ENCODE results near the gene ZGPAT. TPM values are rescaled to one million over a fixed set of nuclear protein-coding genes. Genes with fewer than 3 reads are reported as not detected.

Gene ZGPAT
- total and polyA plus RNA-seq, 2 of the 13 experiments (the other 11 are each of a cell fraction or from before 2014, with no cell fraction given), result 23.0 to 41.9 TPM

DNA sequence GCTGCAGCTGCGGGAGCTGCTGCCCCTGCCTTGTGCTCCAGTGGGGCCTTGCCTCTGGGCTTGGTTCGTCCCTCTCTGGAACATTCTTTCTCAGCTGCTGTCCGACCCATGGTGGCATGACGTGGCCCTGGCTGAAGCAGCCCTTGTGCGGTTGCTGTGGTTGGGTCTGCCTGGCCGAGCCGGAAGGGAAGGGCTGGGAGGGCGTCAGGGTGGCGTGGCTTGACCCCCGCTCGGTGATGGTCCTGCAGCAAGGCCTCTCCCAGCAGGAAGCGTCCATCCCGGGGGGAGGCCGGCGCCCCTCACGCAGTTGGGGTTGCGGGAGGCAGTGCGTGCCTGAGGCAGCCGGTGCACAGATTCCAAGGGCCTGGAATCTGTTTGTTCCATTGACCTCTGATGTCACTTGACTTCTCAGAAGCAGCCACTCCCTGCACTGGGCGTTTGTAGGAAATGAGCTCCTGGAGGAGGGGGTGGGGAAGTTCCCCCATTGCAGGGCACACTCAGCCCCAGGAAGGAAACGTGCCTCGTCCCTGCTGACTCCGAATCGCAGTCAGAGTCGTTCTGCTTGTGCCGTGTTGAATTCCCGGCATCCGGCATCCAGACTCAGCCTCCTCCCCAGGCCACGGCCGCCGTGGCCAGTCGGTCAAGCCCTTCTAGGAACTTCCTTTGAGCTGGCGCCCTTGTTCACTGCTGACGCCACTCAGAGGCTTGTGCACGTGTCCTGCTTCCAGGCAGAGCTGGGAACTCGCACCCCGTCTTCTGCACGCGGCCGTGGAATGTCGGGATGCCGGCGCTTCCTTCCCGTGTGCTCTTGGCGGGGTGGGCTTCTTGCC is 21.1 kb upstream of the ZGPAT start:
- Histone ChIP-seq H3K9ac (ENCODE audit: insufficient read depth, low read depth, low read length) (no peak overlapping the region), H2AFZ (ENCODE audit: low read length) (no peak overlapping the region), H3K4me2 (ENCODE audit: low read depth, low read length) (no peak overlapping the region), H3K27ac (ENCODE audit: extremely low read length, insufficient read depth, low read length) (no peak overlapping the region), H3K4me1 (ENCODE audit: insufficient read depth, low read length) (peaks cover 10% of the 10 kb centered on the region), H3K36me3 (replicated peaks in 1 of 2; ENCODE audit: control insufficient read depth in 1 of 2, insufficient read depth in 2 of 2, low read length in 2 of 2) (0 out of 5 replicates have a peak, but pooled peaks cover 0 to 2% of the 10 kb centered on the region in 2 experiments), H3K4me3 (replicated peaks in 1 of 3; ENCODE audit: insufficient read depth in 1 of 3, low read depth in 2 of 3, low read length in 3 of 3) (no peak overlapping the region), H3K27me3 (ENCODE audit: control insufficient read depth in 1 of 2, insufficient read depth in 2 of 2, low read length in 2 of 2) (no peaks in the 10 kb centered on the region), H3K9me3 (ENCODE audit: low read length) (no peaks in the 10 kb centered on the region), H3K79me2 (ENCODE audit: insufficient read depth, low read length) (no peaks in the 10 kb centered on the region), H4K20me1 (ENCODE audit: insufficient read depth, low read length) (no peaks in the 10 kb centered on the region)
- ATAC-seq (no peak), DNase-seq (ENCODE audit: low spot score) (no peak), FAIRE-seq (no peak)
- intact Hi-C loops (cut with micrococcal nuclease; ENCODE audit: unreplicated experiment), result no loop called here
- ChIA-PET CTCF (ENCODE audit: low intra/inter-chr PET ratio, low total read pairs) (no interaction called here), POLR2A (interaction anchor here (1.3 kb wide), 1 partner anchor 28 kb away, joined by 5 read pairs; the partner anchor contains the start of gene RTEL1)
- 92% methylated on average over 44 of the region's 45 CpGs for WGBS (ENCODE audit: low lambda C conversion rate)
- BruUV-seq (replicated peaks), result no TSS peak
- in situ Hi-C loops (cut with HindIII; ENCODE audit: extremely low pct_ligation_motif_present, low pct_unique_long_range_greater_than_20kb), result no loop called here
- TF ChIP-seq HOXA5 (CRISPR knock-in tag; IDR thresholded peaks at IDR 0.05), result no peak
- TF ChIP-seq, protein P1, sequence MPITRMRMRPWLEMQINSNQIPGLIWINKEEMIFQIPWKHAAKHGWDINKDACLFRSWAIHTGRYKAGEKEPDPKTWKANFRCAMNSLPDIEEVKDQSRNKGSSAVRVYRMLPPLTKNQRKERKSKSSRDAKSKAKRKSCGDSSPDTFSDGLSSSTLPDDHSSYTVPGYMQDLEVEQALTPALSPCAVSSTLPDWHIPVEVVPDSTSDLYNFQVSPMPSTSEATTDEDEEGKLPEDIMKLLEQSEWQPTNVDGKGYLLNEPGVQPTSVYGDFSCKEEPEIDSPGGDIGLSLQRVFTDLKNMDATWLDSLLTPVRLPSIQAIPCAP (CRISPR knock-in tag; IDR thresholded peaks at IDR 0.05; ENCODE audit: low read depth), result no peak
- no peak for TF ChIP-seq PAX8 (CRISPR knock-in tag; IDR thresholded peaks at IDR 0.05; ENCODE audit: borderline replicate concordance)
- TF ChIP-seq AGO2 (optimal IDR thresholded peaks at IDR 0.05; ENCODE audit: low read depth, low read length), result peak; percentile 63
- no peak for TF ChIP-seq NFIC (IDR thresholded peaks at IDR 0.05; ENCODE audit: low read length)
- no peak for TF ChIP-seq RXRA (CRISPR knock-in tag; IDR thresholded peaks at IDR 0.05)
- TF ChIP-seq, protein P2, sequence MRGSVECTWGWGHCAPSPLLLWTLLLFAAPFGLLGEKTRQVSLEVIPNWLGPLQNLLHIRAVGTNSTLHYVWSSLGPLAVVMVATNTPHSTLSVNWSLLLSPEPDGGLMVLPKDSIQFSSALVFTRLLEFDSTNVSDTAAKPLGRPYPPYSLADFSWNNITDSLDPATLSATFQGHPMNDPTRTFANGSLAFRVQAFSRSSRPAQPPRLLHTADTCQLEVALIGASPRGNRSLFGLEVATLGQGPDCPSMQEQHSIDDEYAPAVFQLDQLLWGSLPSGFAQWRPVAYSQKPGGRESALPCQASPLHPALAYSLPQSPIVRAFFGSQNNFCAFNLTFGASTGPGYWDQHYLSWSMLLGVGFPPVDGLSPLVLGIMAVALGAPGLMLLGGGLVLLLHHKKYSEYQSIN (CRISPR knock-in tag; IDR thresholded peaks at IDR 0.05; ENCODE audit: borderline replicate concordance), result no peak
- TF ChIP-seq MAF1 (CRISPR knock-in tag; IDR thresholded peaks at IDR 0.05; ENCODE audit: borderline replicate concordance), result no peak
- TF ChIP-seq ZNF496 (CRISPR knock-in tag; IDR thresholded peaks at IDR 0.05; ENCODE audit: insufficient replicate concordance), result no peak
- TF ChIP-seq AGO1 (IDR thresholded peaks at IDR 0.05; ENCODE audit: low read depth, low read length, poor library complexity, severe bottlenecking), result peak; percentile 87
- TF ChIP-seq, protein P3, sequence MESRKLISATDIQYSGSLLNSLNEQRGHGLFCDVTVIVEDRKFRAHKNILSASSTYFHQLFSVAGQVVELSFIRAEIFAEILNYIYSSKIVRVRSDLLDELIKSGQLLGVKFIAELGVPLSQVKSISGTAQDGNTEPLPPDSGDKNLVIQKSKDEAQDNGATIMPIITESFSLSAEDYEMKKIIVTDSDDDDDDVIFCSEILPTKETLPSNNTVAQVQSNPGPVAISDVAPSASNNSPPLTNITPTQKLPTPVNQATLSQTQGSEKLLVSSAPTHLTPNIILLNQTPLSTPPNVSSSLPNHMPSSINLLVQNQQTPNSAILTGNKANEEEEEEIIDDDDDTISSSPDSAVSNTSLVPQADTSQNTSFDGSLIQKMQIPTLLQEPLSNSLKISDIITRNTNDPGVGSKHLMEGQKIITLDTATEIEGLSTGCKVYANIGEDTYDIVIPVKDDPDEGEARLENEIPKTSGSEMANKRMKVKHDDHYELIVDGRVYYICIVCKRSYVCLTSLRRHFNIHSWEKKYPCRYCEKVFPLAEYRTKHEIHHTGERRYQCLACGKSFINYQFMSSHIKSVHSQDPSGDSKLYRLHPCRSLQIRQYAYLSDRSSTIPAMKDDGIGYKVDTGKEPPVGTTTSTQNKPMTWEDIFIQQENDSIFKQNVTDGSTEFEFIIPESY (CRISPR knock-in tag; IDR thresholded peaks at IDR 0.05), result peak; percentile 53; the same call in 1 of the 2 replicates
- no peak for TF ChIP-seq ZNF570 (CRISPR knock-in tag; IDR thresholded peaks at IDR 0.05; ENCODE audit: borderline replicate concordance)
- no peak for TF ChIP-seq RBAK (CRISPR knock-in tag; IDR thresholded peaks at IDR 0.05)
- no peak for TF ChIP-seq BRCA1 (CRISPR knock-in tag; IDR thresholded peaks at IDR 0.05)
- TF ChIP-seq SP4 (CRISPR knock-in tag; IDR thresholded peaks at IDR 0.05), result no peak
- TF ChIP-seq, protein P4, sequence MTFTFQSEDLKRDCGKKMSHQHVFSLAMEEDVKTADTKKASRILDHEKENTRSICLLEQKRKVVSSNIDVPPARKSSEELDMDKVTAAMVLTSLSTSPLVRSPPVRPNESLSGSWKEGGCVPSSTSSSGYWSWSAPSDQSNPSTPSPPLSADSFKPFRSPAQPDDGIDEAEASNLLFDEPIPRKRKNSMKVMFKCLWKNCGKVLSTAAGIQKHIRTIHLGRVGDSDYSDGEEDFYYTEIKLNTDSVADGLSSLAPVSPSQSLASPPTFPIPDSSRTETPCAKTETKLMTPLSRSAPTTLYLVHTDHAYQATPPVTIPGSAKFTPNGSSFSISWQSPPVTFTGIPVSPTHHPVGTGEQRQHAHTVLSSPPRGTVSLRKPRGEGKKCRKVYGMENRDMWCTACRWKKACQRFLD (CRISPR knock-in tag; IDR thresholded peaks at IDR 0.05; ENCODE audit: borderline replicate concordance), result no peak
- no peak for TF ChIP-seq SOX5 (CRISPR knock-in tag; IDR thresholded peaks at IDR 0.05; ENCODE audit: borderline replicate concordance)
- 0 out of 2 replicates have a peak, but pooled peaks have one; percentile 30 for TF ChIP-seq EED (CRISPR knock-in tag; IDR thresholded peaks at IDR 0.05)
- TF ChIP-seq ZNF556 (CRISPR knock-in tag; IDR thresholded peaks at IDR 0.05; ENCODE audit: borderline replicate concordance), result no peak
- no peak for TF ChIP-seq KLF11 (CRISPR knock-in tag; IDR thresholded peaks at IDR 0.05)
